ENCODE results near the gene PEX11G. TPM values are rescaled to one million over a fixed set of nuclear protein-coding genes. Genes with fewer than 3 reads are reported as not detected.

PEX11G gene
- 1 to 10 TPM; 4.9 to 6.5 TPM for polyA plus RNA-seq

GRCh38 chr19:7488736-7489353 lies at the start of gene PEX11G:
PEX11G (minus strand) TSS chr19:7489035; CDS start chr19:7489010, 25 bp downstream.
- Histone ChIP-seq H3K9me3 (ENCODE audit: control insufficient read depth in 2 of 2, insufficient read depth in 1 of 2, low read depth in 1 of 2, low read length in 1 of 2) (no peaks in the 10 kb centered on the region), H3K36me3 (ENCODE audit: control insufficient read depth in 2 of 2, insufficient read depth in 2 of 2, low read length in 1 of 2) (no peaks in the 10 kb centered on the region), H3K27me3 (ENCODE audit: control insufficient read depth in 1 of 2, insufficient read depth in 2 of 2, low read length in 2 of 2) (no peaks in the 10 kb centered on the region), H3K4me1 (ENCODE audit: control insufficient read depth in 2 of 2, insufficient read depth in 2 of 2, low read length in 1 of 2) (no peaks in the 10 kb centered on the region), H3K27ac (ENCODE audit: low read depth in 2 of 2, low read length in 1 of 2) (peak within 1 kb of the TSS; percentile 67 to 86), H3K4me3 (ENCODE audit: low read depth in 1 of 2, low read length in 2 of 2) (peak within 1 kb of the TSS; percentile 65 to 70)
- 1% methylated on average over 49 of the region's 49 CpGs for WGBS, 2 donors

DNA sequence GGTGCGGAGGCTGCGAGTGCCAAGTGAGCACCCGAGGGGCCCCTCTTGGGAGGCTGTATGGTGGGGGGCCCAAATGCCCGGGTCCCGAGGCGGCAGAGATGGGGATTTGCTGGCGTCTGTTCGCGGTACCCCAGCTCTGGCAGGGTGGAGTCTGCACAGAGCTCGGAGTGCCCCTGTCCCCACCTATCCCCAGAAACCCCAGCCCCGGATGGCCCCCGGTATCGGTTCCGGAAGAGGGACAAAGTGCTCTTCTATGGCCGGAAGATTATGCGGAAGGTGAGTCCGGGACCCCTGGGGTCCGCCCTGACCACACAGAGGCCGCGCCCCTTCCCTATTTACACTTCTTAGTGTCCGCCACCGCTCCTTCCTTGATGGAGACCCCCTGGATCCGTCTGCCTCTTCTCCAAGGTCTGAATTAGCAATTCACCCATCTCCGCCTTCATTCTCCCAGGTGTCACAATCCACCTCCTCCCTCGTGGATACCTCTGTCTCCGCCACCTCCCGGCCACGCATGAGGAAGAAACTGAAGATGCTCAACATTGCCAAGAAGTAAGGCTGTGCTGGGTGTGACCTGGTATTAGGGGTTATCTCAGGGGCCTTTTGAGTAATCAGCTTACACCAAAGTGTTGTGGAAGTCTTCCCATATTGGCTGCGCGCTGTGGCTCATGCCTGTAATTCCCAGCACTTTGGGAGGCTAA lies 47.3 kb upstream of the PEX11G start:
- Histone ChIP-seq H3K4me1 (ENCODE audit: control insufficient read depth in 2 of 2, insufficient read depth in 2 of 2, low read length in 1 of 2) (peaks cover 0 to 11% of the 10 kb centered on the region in 2 donors), H3K36me3 (ENCODE audit: control insufficient read depth in 2 of 2, insufficient read depth in 2 of 2, low read length in 1 of 2) (peaks cover 0 to 13% of the 10 kb centered on the region in 2 donors), H3K4me3 (ENCODE audit: low read depth in 1 of 2, low read length in 2 of 2) (peak overlapping the region; percentile 75 to 100), H3K27ac (ENCODE audit: low read depth in 2 of 2, low read length in 1 of 2) (peak overlapping the region; percentile 73 to 83), H3K27me3 (ENCODE audit: control insufficient read depth in 1 of 2, insufficient read depth in 2 of 2, low read length in 2 of 2) (no peaks in the 10 kb centered on the region), H3K9me3 (ENCODE audit: control insufficient read depth in 2 of 2, insufficient read depth in 1 of 2, low read depth in 1 of 2, low read length in 1 of 2) (no peaks in the 10 kb centered on the region)
- 14 to 16% methylated on average over 27 to 30 of the region's 30 CpGs for WGBS, 2 donors

GRCh38 chr19:7535047-7535997 lies 46.5 kb upstream of the PEX11G start, which contains the start of gene PNPLA6:
PNPLA6 (plus strand) TSS chr19:7535717; CDS start chr19:7535789, 72 bp downstream.
- 0 to 1% methylated on average over 67 to 76 of the region's 76 CpGs for WGBS, 2 donors
- peaks cover 0 to 6% of the 10 kb centered on the region in 2 donors for H3K36me3 ChIP-seq (ENCODE audit: control insufficient read depth in 2 of 2, insufficient read depth in 2 of 2, low read length in 1 of 2)
- no peaks in the 10 kb centered on the region for H3K27me3 ChIP-seq (ENCODE audit: control insufficient read depth in 1 of 2, insufficient read depth in 2 of 2, low read length in 2 of 2)
- H3K4me3 ChIP-seq (ENCODE audit: low read depth in 1 of 2, low read length in 2 of 2): peak within 1 kb of the TSS; percentile 75 to 100
- H3K27ac ChIP-seq (ENCODE audit: low read depth in 2 of 2, low read length in 1 of 2): peak within 1 kb of the TSS; percentile 83 to 92
- peaks cover 0 to 11% of the 10 kb centered on the region in 2 donors for H3K4me1 ChIP-seq (ENCODE audit: control insufficient read depth in 2 of 2, insufficient read depth in 2 of 2, low read length in 1 of 2)
- no peaks in the 10 kb centered on the region for H3K9me3 ChIP-seq (ENCODE audit: control insufficient read depth in 2 of 2, insufficient read depth in 1 of 2, low read depth in 1 of 2, low read length in 1 of 2)

DNA sequence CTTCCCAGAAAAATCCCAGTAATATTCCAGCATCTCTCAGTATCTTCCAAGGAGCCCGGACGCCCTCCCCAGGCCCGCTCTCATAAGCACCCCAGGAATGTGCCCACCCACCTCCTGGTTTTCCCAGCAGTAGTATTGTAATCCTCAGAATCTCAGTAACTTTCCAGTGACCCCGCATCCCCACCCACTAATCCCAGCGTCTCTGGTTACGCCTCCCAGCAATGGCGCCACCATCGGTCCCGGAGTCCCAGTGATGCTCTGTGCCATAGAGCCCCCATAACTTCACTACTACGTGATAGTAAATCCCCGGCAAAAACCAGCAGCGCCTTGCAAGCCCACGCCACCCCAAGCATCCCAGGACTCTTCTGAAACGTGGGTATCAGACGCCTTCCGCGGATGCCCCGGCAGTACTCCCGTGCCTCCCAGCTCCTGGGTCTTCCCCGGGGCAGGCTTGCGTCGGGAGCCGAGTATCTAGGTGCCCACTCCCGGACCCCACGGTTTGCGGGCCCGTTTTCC lies 45.8 kb upstream of the PEX11G start:
- WGBS, 2 donors: 0% methylated on average over 27 of the region's 27 CpGs
- peaks cover 0 to 2% of the 10 kb centered on the region in 2 donors for H3K36me3 ChIP-seq (ENCODE audit: control insufficient read depth in 2 of 2, insufficient read depth in 2 of 2, low read length in 1 of 2)
- no peaks in the 10 kb centered on the region for H3K9me3 ChIP-seq (ENCODE audit: control insufficient read depth in 2 of 2, insufficient read depth in 1 of 2, low read depth in 1 of 2, low read length in 1 of 2)
- H3K27me3 ChIP-seq (ENCODE audit: control insufficient read depth in 1 of 2, insufficient read depth in 2 of 2, low read length in 2 of 2): no peaks in the 10 kb centered on the region
- peak overlapping the region; percentile 75 to 100 for H3K4me3 ChIP-seq (ENCODE audit: low read depth in 1 of 2, low read length in 2 of 2)
- H3K4me1 ChIP-seq (ENCODE audit: control insufficient read depth in 2 of 2, insufficient read depth in 2 of 2, low read length in 1 of 2): peaks cover 0 to 11% of the 10 kb centered on the region in 2 donors
- peak overlapping the region; percentile 83 to 92 for H3K27ac ChIP-seq (ENCODE audit: low read depth in 2 of 2, low read length in 1 of 2)

DNA sequence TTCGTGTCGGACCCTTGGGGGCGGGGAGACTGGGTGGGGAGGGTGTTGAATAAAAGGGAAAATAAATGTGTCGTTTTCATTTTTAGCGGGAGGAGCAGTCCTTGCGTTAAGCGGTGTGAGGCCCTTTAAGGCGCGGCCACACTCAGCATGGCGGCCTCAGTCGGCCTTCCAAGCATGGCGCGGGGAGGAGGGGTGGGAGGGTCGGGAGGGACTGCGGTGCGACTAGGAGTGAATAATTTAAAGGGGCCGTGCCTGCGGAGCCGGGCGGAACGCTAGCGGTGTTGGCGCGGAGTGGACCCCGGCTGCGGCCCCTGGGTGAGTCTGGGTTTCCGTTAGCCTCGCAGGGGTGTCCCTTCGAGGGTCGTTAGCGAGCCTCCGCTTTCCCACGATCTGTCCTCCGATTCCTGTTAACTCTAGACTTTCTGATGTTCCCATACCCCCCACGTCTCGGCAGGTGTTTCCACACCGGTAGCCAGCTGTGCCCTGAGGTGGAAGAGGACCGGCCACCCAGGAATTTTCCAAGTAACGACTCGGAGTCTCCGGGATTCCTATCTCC lies 45.2 kb upstream of the PEX11G start:
- Histone ChIP-seq H3K36me3 (ENCODE audit: control insufficient read depth in 2 of 2, insufficient read depth in 2 of 2, low read length in 1 of 2) (peaks cover 0 to 8% of the 10 kb centered on the region in 2 donors), H3K27ac (ENCODE audit: low read depth in 2 of 2, low read length in 1 of 2) (peak overlapping the region; percentile 83 to 92), H3K4me1 (ENCODE audit: control insufficient read depth in 2 of 2, insufficient read depth in 2 of 2, low read length in 1 of 2) (peaks cover 0 to 11% of the 10 kb centered on the region in 2 donors), H3K9me3 (ENCODE audit: control insufficient read depth in 2 of 2, insufficient read depth in 1 of 2, low read depth in 1 of 2, low read length in 1 of 2) (no peaks in the 10 kb centered on the region), H3K27me3 (ENCODE audit: control insufficient read depth in 1 of 2, insufficient read depth in 2 of 2, low read length in 2 of 2) (no peaks in the 10 kb centered on the region), H3K4me3 (ENCODE audit: low read depth in 1 of 2, low read length in 2 of 2) (peak overlapping the region; percentile 75 to 100)
- WGBS, 2 donors: 1% methylated on average over 41 of the region's 41 CpGs

DNA sequence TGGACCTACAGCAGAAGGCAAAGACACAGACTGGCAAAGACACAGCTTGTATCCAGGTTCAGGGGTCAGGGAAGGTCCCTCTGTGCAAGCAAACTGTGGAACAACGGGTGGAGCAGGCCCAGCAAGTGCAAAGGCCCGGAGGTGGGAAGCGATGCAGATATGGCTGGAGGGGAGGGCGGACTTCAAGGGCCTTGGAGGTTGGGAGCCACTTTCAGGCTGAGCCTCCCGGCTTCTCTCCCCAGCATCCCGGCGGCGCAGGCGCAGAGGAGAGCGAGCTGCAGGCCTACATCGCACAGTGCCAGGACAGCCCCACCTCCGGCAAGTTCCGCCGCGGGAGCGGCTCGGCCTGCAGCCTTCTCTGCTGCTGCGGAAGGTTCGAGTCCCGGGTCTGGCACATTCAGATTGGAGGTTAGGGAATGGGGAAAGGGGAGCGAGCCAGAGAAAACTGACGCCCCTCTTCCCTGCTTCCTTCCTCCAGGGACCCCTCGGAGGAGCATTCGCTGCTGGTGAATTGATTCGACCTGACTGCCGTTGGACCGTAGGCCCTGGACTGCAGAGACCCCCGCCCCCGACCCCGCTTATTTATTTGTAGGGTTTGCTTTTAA lies 44.5 kb upstream of the PEX11G start:
- H3K27me3 ChIP-seq (ENCODE audit: control insufficient read depth in 1 of 2, insufficient read depth in 2 of 2, low read length in 2 of 2): no peaks in the 10 kb centered on the region
- peaks cover 0 to 14% of the 10 kb centered on the region in 2 donors for H3K36me3 ChIP-seq (ENCODE audit: control insufficient read depth in 2 of 2, insufficient read depth in 2 of 2, low read length in 1 of 2)
- 25% methylated on average over 30 of the region's 30 CpGs for WGBS, 2 donors
- no peaks in the 10 kb centered on the region for H3K9me3 ChIP-seq (ENCODE audit: control insufficient read depth in 2 of 2, insufficient read depth in 1 of 2, low read depth in 1 of 2, low read length in 1 of 2)
- peak overlapping the region; percentile 39 to 75 for H3K4me3 ChIP-seq (ENCODE audit: low read depth in 1 of 2, low read length in 2 of 2)
- H3K27ac ChIP-seq (ENCODE audit: low read depth in 2 of 2, low read length in 1 of 2): peak overlapping the region; percentile 78 to 83
- peaks cover 0 to 11% of the 10 kb centered on the region in 2 donors for H3K4me1 ChIP-seq (ENCODE audit: control insufficient read depth in 2 of 2, insufficient read depth in 2 of 2, low read length in 1 of 2)

DNA sequence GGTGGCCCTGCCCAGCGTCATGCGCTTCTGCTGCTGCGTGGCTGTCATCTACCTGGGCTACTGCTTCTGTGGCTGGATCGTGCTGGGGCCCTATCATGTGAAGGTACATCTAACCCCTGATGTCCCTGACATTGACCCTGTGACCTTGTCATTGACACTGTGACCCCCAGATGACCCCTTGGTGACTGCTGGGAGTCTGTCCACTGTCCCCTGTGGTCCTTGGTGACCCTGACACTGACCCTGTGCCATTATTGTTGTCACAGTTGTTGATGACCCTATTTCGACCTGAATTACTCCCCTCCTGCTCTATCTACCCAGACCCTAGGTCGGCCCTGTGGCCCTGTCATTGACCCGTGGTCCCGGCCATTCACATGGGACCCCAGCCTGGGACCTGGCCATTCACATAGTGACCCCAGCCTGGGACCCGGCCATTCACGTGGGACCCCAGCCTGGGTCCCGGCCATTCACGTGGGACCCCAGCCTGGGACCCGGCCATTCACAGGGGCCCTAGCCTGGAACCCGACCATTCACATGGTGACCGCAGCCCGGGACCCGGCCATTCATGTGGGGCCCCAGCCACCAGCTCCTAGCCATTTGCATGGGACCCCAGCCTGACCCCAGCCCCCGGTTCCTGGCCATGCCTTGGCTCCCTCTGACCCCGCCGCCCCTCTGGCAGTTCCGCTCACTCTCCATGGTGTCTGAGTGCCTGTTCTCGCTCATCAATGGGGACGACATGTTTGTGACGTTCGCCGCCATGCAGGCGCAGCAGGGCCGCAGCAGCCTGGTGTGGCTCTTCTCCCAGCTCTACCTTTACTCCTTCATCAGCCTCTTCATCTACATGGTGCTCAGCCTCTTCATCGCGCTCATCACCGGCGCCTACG lies 41.0 kb upstream of the PEX11G start:
- WGBS, 2 donors: 95% methylated on average over 33 of the region's 33 CpGs
- Histone ChIP-seq H3K36me3 (ENCODE audit: control insufficient read depth in 2 of 2, insufficient read depth in 2 of 2, low read length in 1 of 2) (peaks cover 2 to 31% of the 10 kb centered on the region in 2 donors), H3K4me1 (ENCODE audit: control insufficient read depth in 2 of 2, insufficient read depth in 2 of 2, low read length in 1 of 2) (peaks cover 0 to 6% of the 10 kb centered on the region in 2 donors), H3K9me3 (ENCODE audit: control insufficient read depth in 2 of 2, insufficient read depth in 1 of 2, low read depth in 1 of 2, low read length in 1 of 2) (no peaks in the 10 kb centered on the region), H3K4me3 (ENCODE audit: low read depth in 1 of 2, low read length in 2 of 2) (no peak overlapping the region), H3K27ac (ENCODE audit: low read depth in 2 of 2, low read length in 1 of 2) (no peak overlapping the region), H3K27me3 (ENCODE audit: control insufficient read depth in 1 of 2, insufficient read depth in 2 of 2, low read length in 2 of 2) (no peaks in the 10 kb centered on the region)

DNA sequence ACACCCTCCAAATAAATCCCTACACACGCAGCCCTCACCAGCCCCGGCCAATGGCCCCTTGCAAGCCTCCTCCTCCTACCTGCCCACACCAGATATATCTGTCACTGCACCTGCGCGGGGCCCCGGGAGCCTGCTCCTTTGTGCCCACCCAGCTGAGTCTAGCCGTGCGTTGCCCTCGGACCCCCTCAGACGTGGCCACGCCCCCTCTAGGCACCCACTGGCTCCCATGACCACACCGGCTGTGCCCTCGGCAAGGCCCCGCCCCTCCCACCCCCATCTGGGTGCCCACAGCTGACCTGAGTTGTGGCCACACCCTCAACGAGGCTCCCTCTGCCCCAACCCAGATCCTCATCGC lies 40.4 kb upstream of the PEX11G start:
- Histone ChIP-seq H3K36me3 (ENCODE audit: control insufficient read depth in 2 of 2, insufficient read depth in 2 of 2, low read length in 1 of 2) (peaks cover 2 to 31% of the 10 kb centered on the region in 2 donors), H3K4me3 (ENCODE audit: low read depth in 1 of 2, low read length in 2 of 2) (no peak overlapping the region), H3K27ac (ENCODE audit: low read depth in 2 of 2, low read length in 1 of 2) (no peak overlapping the region), H3K27me3 (ENCODE audit: control insufficient read depth in 1 of 2, insufficient read depth in 2 of 2, low read length in 2 of 2) (no peaks in the 10 kb centered on the region), H3K4me1 (ENCODE audit: control insufficient read depth in 2 of 2, insufficient read depth in 2 of 2, low read length in 1 of 2) (peaks cover 0 to 6% of the 10 kb centered on the region in 2 donors), H3K9me3 (ENCODE audit: control insufficient read depth in 2 of 2, insufficient read depth in 1 of 2, low read depth in 1 of 2, low read length in 1 of 2) (no peaks in the 10 kb centered on the region)
- 76 to 87% methylated on average over 15 of the region's 15 CpGs for WGBS, 2 donors

All from esophagus (tissue), 2 donors.